ENCODE data around the gene FAM110D.

DNA sequence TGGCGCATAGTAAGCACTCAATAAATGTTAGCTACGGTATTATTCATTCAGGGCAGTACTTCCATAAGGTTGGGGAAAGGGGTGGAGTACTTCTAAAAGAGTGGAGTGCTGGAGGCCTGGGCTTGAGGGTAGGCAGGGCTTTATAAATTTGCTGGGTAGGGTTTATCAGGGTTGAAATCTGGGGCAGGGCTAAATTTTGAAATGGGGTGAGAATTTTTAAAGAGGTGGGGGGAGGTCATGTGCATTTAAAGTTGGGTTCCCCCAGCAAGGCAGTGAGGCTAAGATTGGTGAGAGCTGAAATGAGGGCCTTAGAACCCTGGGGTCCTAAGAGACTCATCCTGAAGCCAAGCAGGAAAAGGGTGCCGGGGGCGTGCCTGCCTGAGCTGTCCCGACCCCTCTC lies 41.5 kb downstream of the FAM110D start:
- TF ChIP-seq, protein P1, sequence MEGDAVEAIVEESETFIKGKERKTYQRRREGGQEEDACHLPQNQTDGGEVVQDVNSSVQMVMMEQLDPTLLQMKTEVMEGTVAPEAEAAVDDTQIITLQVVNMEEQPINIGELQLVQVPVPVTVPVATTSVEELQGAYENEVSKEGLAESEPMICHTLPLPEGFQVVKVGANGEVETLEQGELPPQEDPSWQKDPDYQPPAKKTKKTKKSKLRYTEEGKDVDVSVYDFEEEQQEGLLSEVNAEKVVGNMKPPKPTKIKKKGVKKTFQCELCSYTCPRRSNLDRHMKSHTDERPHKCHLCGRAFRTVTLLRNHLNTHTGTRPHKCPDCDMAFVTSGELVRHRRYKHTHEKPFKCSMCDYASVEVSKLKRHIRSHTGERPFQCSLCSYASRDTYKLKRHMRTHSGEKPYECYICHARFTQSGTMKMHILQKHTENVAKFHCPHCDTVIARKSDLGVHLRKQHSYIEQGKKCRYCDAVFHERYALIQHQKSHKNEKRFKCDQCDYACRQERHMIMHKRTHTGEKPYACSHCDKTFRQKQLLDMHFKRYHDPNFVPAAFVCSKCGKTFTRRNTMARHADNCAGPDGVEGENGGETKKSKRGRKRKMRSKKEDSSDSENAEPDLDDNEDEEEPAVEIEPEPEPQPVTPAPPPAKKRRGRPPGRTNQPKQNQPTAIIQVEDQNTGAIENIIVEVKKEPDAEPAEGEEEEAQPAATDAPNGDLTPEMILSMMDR (IDR thresholded peaks at IDR 0.05; ENCODE audit: insufficient read depth, low read length): no peak
- TF ChIP-seq POLR2AphosphoS5 (IDR thresholded peaks at IDR 0.05; ENCODE audit: low read depth): no peak
